ENCODE results near the gene KLHL29. TPM values are rescaled to one million over a fixed set of nuclear protein-coding genes. Genes with fewer than 3 reads are reported as not detected.

The KLHL29 gene
- total RNA-seq, 2 donors from 2014 or later: 2.0 to 4.2 TPM

GRCh38 chr2:23631389-23631788 lies 246.4 kb downstream of the KLHL29 start:
- Histone ChIP-seq H3K36me3 (no peaks in the 10 kb centered on the region), H3K27ac (no peak overlapping the region), H3K9me3 (no peaks in the 10 kb centered on the region), H3K27me3 (no peaks in the 10 kb centered on the region), H3K4me3 (no peak overlapping the region), H3K4me1 (peaks cover 0 to under 1% of the 10 kb centered on the region in 2 donors)
- TF ChIP-seq, protein P1, sequence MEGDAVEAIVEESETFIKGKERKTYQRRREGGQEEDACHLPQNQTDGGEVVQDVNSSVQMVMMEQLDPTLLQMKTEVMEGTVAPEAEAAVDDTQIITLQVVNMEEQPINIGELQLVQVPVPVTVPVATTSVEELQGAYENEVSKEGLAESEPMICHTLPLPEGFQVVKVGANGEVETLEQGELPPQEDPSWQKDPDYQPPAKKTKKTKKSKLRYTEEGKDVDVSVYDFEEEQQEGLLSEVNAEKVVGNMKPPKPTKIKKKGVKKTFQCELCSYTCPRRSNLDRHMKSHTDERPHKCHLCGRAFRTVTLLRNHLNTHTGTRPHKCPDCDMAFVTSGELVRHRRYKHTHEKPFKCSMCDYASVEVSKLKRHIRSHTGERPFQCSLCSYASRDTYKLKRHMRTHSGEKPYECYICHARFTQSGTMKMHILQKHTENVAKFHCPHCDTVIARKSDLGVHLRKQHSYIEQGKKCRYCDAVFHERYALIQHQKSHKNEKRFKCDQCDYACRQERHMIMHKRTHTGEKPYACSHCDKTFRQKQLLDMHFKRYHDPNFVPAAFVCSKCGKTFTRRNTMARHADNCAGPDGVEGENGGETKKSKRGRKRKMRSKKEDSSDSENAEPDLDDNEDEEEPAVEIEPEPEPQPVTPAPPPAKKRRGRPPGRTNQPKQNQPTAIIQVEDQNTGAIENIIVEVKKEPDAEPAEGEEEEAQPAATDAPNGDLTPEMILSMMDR (IDR thresholded peaks at IDR 0.05): no peak
- no peak for DNase-seq (ENCODE audit: low spot score)

GRCh38 chr2:23632386-23632785 lies 247.4 kb downstream of the KLHL29 start:
- Histone ChIP-seq H3K4me3 (no peak overlapping the region), H3K36me3 (no peaks in the 10 kb centered on the region), H3K9me3 (no peaks in the 10 kb centered on the region), H3K27ac (no peak overlapping the region), H3K4me1 (peaks cover 0 to 10% of the 10 kb centered on the region in 2 donors), H3K27me3 (no peaks in the 10 kb centered on the region)
- DNase-seq (ENCODE audit: low spot score): no peak
- TF ChIP-seq, protein P1 (IDR thresholded peaks at IDR 0.05): no peak

DNA sequence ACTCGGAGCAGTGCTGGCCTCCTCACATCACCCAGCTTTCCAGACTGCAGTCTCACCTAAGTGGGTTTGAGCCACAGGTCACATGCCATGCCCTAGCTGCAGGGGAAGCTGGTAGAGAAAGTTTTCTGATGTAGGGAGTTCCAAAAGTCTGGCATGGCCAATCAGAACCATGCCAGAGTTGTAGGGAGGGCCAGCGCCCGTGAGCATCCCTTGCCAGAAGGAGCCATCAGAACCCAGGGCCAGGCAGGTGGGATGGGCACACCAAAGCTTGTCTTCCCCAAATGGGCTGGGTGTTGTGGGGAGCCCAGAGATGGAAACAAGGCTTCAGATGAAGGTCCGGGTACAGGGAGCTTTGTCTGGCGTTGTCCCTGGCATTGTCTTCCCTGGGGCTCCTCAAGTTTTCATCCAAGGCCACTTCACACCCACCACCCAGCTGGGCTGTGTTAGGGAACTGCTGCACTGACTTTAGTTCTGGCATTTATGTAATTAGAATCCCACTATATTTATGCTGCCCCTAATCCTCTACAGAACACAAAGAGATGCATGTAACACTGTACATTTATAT lies 247.9 kb downstream of the KLHL29 start:
- Histone ChIP-seq H3K4me1 (peaks cover 0 to 15% of the 10 kb centered on the region in 2 donors), H3K4me3 (no peak overlapping the region), H3K36me3 (no peaks in the 10 kb centered on the region), H3K27me3 (no peaks in the 10 kb centered on the region), H3K9me3 (no peaks in the 10 kb centered on the region), H3K27ac (no peak overlapping the region)
- TF ChIP-seq, protein P1 (IDR thresholded peaks at IDR 0.05): no peak
- DNase-seq (ENCODE audit: low spot score): no peak

- Histone ChIP-seq H3K27me3 (no peaks in the 10 kb centered on the region), H3K36me3 (no peaks in the 10 kb centered on the region), H3K27ac (no peak overlapping the region), H3K4me1 (peaks cover 0 to 15% of the 10 kb centered on the region in 2 donors), H3K4me3 (no peak overlapping the region), H3K9me3 (no peaks in the 10 kb centered on the region)
- TF ChIP-seq, protein P1 (IDR thresholded peaks at IDR 0.05): no peak
- DNase-seq (ENCODE audit: low spot score): no peak
These were observed 249.0 kb downstream of the KLHL29 start for GRCh38 chr2:23633966-23634365.

- H3K9me3 ChIP-seq: no peaks in the 10 kb centered on the region
- no peaks in the 10 kb centered on the region for H3K36me3 ChIP-seq
- H3K27me3 ChIP-seq: no peaks in the 10 kb centered on the region
- H3K27ac ChIP-seq: no peak overlapping the region
- no peak for DNase-seq (ENCODE audit: low spot score)
- peaks cover 0 to 15% of the 10 kb centered on the region in 2 donors for H3K4me1 ChIP-seq
- TF ChIP-seq, protein P1 (IDR thresholded peaks at IDR 0.05): no peak
- no peak overlapping the region for H3K4me3 ChIP-seq
These were observed 250.7 kb downstream of the KLHL29 start for GRCh38 chr2:23635442-23636340.
